Endothelial cell of umbilical vein (primary cell): ENCODE data around the gene VIPR2.

Source experiments
- EZH2 ChIP-seq: IDR thresholded peaks from 2 replicates; pipeline ENCODE4 v1.6.1; 2012; ENCODE audit warnings: borderline replicate concordance, low read depth, mild to moderate bottlenecking, moderate library complexity, low read length, inconsistent platforms; ENCODE audit not compliant: severe bottlenecking
- POLR2AphosphoS5 ChIP-seq: IDR thresholded peaks from 2 replicates; pipeline ENCODE4 v1.6.1; 2012; ENCODE audit warnings: low read depth, mild to moderate bottlenecking, control low read depth, low read length, moderate library complexity; ENCODE audit not compliant: insufficient read depth
- TF ChIP-seq, protein P1 (sequence below), 2 donors: IDR thresholded peaks; 1 replicate in 1 of 2; 2 replicates in 1 of 2; pipeline ENCODE4 v1.5.1; 2011; ENCODE audit warnings: low read length in 2 of 2, mild to moderate bottlenecking in 2 of 2, moderate library complexity in 2 of 2, control low read depth in 1 of 2, inconsistent platforms in 1 of 2, low read depth in 1 of 2; ENCODE audit not compliant: insufficient read depth in 1 of 2; ENCODE audit errors: extremely low read depth in 1 of 2
- TF ChIP-seq, protein P2 (sequence below): IDR thresholded peaks from 2 replicates; pipeline ENCODE4 v1.6.1; 2011; ENCODE audit not compliant: insufficient read depth, insufficient read length

GRCh38 chr7:159046300-159046699 is 98.4 kb downstream of the VIPR2 start:
- TF ChIP-seq, protein P1, sequence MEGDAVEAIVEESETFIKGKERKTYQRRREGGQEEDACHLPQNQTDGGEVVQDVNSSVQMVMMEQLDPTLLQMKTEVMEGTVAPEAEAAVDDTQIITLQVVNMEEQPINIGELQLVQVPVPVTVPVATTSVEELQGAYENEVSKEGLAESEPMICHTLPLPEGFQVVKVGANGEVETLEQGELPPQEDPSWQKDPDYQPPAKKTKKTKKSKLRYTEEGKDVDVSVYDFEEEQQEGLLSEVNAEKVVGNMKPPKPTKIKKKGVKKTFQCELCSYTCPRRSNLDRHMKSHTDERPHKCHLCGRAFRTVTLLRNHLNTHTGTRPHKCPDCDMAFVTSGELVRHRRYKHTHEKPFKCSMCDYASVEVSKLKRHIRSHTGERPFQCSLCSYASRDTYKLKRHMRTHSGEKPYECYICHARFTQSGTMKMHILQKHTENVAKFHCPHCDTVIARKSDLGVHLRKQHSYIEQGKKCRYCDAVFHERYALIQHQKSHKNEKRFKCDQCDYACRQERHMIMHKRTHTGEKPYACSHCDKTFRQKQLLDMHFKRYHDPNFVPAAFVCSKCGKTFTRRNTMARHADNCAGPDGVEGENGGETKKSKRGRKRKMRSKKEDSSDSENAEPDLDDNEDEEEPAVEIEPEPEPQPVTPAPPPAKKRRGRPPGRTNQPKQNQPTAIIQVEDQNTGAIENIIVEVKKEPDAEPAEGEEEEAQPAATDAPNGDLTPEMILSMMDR (IDR thresholded peaks at IDR 0.05; ENCODE audit: extremely low read depth in 1 of 2, insufficient read depth in 1 of 2, low read depth in 1 of 2, low read length in 2 of 2), result no peak
- TF ChIP-seq EZH2 (no peak), POLR2AphosphoS5 (no peak)
- TF ChIP-seq, protein P2, sequence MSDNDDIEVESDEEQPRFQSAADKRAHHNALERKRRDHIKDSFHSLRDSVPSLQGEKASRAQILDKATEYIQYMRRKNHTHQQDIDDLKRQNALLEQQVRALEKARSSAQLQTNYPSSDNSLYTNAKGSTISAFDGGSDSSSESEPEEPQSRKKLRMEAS, result no peak
